Activated naive CD4-positive, alpha-beta T cell treated with anti-CD3 and anti-CD28 coated beads, Interleukin-2, amount 50 U/mL, for 72 hours (primary cell): Measurements from ENCODE around the gene DHH. TPM values are rescaled to one million over a fixed set of nuclear protein-coding genes. Genes with fewer than 3 reads are reported as not detected.
"Not testable (repeated sequence)": the region's sequence is repeated elsewhere in the genome, so short reads cannot be mapped to it uniquely, and the experiment has no call there.

Experiments
- ATAC-seq, 2 donors: fragments of 150-1000 bp; cut with Tn5 transposase; 2 replicates each; pipeline ENCODE4 v1.10.0; 2021; ENCODE audit warnings: mild to moderate bottlenecking in 2 of 2, moderate library complexity in 2 of 2
- DNase-seq, 2 donors: peaks; one replicate each; pipeline ENCODE4 v3.0.0; 2021 to 2022; ENCODE audit warnings: low spot score in 2 of 2
- H3K27ac Mint-ChIP-seq, 2 donors: one replicate each; pipeline ENCODE4 v1.8.0; 2022; ENCODE audit warnings: mild to moderate bottlenecking in 2 of 2, mixed read lengths in 2 of 2
- H3K36me3 Mint-ChIP-seq, 2 donors: one replicate each; pipeline ENCODE4 v1.8.0; 2022; ENCODE audit warnings: mixed read lengths in 2 of 2
- H3K9me3 Mint-ChIP-seq, 2 donors: one replicate each; pipeline ENCODE4 v1.8.0; 2022; ENCODE audit warnings: mixed read lengths in 2 of 2
- total RNA-seq, 2 donors: library from RNA; stranded (reverse); gene quantifications; one replicate each; pipeline ENCODE4 v1.2.3, GENCODE V29; 2022

DHH gene
- 1 to 10 TPM in 1 of 2 donors, under 1 TPM in 1; 0.19 to 1.0 TPM for total RNA-seq

DNA sequence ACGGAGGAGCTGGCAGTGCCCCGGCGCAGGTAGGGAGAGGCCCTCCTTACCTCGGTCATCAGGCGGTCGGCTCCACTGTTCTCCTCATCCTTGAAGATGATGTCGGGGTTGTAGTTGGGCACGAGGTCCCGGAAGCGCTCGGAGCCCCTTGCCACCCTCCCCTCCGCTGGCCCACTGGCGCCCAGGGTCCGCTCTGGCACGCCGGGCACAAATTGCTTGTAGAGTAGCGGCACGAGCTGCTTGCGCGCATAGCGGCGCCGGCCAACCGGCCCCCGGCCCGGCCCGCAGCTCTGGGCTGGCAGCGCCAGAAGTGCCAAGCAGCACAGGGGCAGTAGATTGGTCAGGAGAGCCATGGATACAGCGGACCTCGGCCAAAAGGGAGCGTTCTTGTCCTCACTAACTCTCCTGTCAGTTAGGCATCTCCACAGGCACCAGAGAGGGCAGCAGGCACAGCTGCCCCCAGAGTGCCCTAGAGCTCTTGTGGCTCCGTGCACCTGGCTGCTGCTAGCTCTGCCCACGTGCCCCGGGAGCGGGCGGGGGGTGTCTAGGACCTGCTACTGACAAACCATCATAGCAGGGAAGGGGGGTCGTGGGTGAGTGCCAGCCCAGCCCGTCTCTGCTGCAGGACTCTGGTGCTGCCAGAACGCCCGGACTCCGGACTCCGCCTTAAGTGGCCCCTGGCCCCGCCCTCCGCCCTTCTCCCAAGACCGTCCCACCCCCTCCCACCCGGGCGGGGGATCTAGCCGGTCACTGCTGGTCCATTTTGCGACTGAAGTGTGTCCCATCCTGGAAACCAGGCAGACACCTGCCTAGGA is at the start of gene DHH:
TSS of gene DHH (minus strand) at position 642 of the 815 bp plus-strand sequence. CDS start at position 353, 289 bp downstream.
- ATAC-seq (no peak), DNase-seq (no peak)
- Mint-ChIP-seq H3K36me3 (peaks cover 0 to 10% of the 10 kb centered on the region in 2 donors), H3K9me3 (no peaks in the 10 kb centered on the region), H3K27ac (peak within 1 kb of the TSS in 1 of 2 donors; percentile 5)

DNA sequence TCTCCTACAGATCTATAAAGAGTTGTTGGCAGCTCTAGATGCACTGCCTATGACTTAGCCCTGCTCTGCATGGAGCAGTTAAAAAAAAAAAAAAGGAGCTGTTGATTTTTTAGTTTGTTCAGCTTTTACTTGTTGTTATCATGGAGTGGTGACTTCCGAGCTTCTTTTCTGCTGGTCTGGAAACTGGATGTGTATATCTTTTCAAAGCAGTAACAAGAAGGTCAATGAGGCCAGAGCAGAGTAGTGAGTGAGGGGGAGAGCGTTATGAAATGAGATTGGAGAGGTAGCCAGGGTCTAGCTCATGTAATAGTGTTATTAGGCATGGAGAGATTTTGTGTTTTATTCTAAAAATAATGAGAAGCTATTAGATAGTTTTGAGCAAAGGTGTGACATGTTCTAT is 49.8 kb upstream of the DHH start:
- DNase-seq (no peak), ATAC-seq (no peak)
- Mint-ChIP-seq H3K27ac (no peak overlapping the region), H3K9me3 (no peaks in the 10 kb centered on the region), H3K36me3 (no peaks in the 10 kb centered on the region)

DNA sequence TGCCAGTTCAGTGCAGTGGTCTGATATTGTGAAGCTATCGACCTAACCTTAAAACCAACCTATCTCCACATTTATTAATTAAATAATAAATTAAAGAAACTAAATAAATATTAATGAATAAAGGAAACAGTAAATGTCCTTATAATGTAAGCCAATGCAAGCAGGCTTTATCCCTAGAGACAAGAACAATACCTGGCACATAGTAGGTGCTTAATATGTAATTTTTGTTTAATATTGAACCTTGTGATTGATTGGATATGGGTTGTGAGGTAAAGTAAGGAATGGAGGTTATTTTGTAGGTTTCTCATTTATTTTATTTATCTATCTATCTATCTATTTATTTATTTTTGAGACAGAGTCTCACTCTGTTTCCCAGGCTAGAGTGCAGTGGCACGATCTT is 44.4 kb upstream of the DHH start:
- Mint-ChIP-seq H3K27ac (no peak overlapping the region), H3K36me3 (no peaks in the 10 kb centered on the region), H3K9me3 (no peaks in the 10 kb centered on the region)
- DNase-seq (no peak), ATAC-seq (no peak)

DNA sequence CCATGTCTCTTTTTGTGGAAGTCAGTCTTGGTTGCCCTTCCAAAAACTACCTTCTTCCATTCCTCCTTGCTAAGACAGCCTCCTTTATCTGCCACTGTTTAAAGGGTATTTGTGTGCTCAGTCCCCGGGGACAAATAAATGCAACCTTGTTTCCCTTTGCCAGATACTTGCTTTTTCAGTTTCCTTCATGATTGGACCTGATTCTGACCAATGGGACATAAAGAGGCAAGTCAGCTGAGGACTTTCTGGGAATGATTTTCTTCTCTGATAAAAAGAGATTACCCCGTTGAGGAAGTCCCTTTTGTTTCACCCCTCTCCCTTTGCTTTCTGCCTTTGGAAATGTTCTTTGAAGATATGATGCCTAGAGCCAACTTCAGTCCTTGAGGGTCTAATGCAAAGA is 44.0 kb upstream of the DHH start:
- ATAC-seq (no peak), DNase-seq (no peak)
- H3K9me3 Mint-ChIP-seq: no peaks in the 10 kb centered on the region
- H3K36me3 Mint-ChIP-seq: no peaks in the 10 kb centered on the region
- H3K27ac Mint-ChIP-seq: no peak overlapping the region

DNA sequence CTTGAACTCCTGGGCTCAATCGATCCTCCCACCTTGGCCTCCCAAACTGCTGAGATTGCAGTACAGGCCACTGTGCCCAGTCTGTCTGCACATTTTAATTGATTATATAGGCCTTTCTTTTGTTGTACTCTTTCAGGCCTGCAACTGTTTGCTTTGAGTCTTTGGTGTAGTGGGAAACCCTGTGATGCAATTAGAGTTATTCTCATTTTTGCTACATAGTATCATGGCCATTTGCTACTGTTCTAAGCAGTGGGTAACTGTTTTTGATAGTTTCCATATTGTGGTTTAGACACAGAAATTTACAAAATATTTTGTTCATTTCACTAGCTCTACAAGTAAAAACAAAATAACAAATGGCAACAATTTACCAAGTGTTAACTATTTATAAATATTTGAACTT is 42.9 kb upstream of the DHH start:
- Mint-ChIP-seq H3K9me3 (no peaks in the 10 kb centered on the region), H3K27ac (no peak overlapping the region), H3K36me3 (no peaks in the 10 kb centered on the region)
- ATAC-seq (no peak), DNase-seq (no peak)

DNA sequence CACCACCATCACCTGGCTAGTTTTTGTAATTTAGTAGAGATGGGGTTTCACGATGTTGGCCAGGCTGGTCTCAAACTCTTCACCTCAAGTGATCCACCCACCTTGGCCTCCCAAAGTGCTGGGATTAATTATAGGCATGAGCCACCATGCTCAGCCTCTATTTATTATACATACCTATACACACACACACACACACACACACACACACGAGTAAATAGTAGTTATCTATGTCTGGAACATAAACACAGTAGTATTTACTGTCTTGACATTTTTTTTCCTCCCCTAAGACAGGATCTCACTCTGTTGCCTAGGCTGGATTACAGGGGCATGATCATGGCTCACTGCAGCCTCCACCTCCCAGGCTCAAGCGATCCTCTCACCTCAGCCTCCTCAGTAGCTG is 42.4 kb upstream of the DHH start:
- ATAC-seq, H3K36me3 Mint-ChIP-seq, H3K9me3 Mint-ChIP-seq, DNase-seq, H3K27ac Mint-ChIP-seq: not testable (repeated sequence)

DNA sequence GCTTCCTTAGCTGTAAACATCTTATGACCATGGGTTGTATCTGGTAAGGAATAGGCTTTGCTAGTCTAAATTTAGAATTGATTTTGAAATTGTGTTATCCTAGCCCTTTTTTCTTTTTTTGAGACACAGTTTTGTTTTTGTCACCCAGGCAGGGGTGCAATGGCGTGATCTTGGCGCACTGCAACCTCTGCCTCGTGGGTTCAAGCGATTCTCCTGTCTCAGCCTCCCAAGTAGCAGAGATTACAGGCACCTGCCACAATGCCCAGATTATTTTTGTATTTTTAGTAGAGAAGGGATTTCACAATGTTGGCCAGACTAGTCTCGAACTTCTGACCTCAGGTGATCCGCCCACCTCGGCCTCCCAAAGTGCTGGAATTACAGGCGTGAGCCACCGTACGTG is 39.0 kb upstream of the DHH start:
- Mint-ChIP-seq H3K9me3 (no peaks in the 10 kb centered on the region), H3K27ac (no peak overlapping the region), H3K36me3 (peaks cover 26 to 35% of the 10 kb centered on the region in 2 donors)
- no peak for DNase-seq
- no peak for ATAC-seq

DNA sequence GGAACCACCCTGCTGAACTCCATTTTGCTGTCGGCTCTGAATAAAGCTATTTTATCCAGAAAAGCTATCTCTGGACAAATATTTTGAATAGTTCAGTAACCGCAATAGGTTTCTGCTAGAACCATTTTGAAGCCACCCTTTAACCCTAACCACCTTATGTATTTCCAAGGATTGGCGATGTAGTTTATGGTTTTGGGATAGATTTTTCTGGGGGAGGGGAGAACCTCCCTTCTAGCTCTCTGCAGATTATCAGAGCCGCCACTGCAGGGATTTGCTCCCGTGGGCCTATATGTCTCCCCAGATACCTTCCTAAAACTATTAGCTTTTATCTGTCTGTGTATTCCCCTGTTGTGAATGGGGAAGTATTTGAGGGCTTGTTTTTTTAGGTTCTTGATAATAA is 38.4 kb upstream of the DHH start:
- ATAC-seq: no peak
- H3K9me3 Mint-ChIP-seq: no peaks in the 10 kb centered on the region
- DNase-seq: no peak

DNA sequence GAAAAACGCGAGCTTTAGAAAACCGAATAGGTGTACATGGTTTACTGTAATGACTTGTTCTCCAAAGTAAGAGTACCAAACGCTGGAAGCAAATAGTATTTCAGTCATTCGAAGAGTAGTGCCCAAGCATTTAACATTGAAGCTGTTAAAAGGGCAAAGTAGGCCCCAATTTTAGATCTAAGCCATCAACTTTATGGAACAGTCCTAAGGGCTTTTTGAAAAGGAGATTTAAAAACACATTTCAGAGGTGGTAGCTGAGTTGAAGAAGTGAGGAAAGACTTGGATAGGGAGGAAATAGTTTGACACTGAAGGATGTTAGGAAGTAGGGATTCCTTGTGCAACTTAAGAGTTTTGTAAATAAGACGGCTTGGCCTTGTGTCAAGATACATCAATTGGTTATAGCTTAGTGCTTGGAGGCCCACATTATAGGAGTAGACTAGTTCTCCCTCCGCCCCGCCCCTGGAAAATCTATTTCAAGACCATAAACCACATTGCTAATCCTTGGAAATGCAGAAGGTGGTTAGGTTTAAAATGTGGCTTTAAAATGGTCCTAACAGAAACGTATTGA is 37.4 kb upstream of the DHH start:
- peak overlapping the region; percentile 69 to 100 for H3K27ac Mint-ChIP-seq
- peaks cover 39 to 45% of the 10 kb centered on the region in 2 donors for H3K36me3 Mint-ChIP-seq
- H3K9me3 Mint-ChIP-seq: no peaks in the 10 kb centered on the region
- no peak for DNase-seq
- peak in 1 of 2 donors; percentile 2 for ATAC-seq

More for the DNA sequence above, 38.4 kb upstream of the DHH start:
- H3K36me3 Mint-ChIP-seq: peaks cover 29 to 40% of the 10 kb centered on the region in 2 donors
- no peak overlapping the region for H3K27ac Mint-ChIP-seq

DNA sequence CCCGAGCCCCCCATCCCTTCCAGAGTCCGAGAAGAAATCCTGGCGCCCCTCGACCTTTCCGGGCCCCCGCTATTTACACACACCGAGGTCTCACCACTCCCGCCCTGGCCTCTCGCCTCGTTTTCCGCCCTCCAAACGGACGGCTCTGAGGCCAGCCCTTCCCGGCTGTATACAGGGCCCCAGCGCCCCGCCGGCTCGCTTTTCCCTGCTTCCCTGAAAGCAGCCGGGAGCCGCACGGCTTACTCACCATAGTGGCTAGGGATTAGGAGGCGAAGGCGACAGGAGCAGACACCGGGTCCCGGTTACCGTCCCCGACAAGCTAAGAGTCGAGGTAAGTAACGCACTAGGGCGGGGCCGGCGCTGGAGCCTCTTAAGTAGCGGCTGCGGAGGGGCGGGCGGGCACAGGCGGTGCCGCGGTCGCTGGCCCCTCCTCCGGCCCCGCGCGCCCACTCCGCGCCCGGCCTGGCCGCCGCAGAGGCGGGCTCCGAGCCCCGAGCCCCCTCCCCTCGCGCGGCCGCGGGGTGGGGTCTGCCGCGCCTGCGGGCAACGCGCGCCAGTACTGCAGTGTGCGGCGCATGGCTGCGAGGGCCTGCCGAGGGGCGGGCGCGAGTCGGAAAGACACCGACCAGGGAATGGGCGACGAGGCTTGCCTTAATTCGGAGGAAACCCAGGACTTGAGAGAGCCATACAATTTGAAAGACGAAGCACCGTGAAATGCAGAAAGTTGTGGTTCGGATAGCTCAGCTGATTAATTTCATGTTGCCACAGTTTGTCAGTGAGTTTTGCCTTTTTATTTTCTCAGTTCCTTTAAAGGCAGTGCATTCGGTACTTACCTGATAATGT is 36.7 kb upstream of the DHH start, which contains the start of gene TUBA1B:
TSS of gene TUBA1B (minus strand) at position 345 of the 843 bp plus-strand sequence. CDS start at position 250, 95 bp downstream.
- Mint-ChIP-seq H3K36me3 (peaks cover 40 to 45% of the 10 kb centered on the region in 2 donors), H3K9me3 (no peaks in the 10 kb centered on the region), H3K27ac (peak within 1 kb of the TSS; percentile 99 to 100)
- DNase-seq: peak; percentile 92 to 95
- peak; percentile 78 to 81 for ATAC-seq

DNA sequence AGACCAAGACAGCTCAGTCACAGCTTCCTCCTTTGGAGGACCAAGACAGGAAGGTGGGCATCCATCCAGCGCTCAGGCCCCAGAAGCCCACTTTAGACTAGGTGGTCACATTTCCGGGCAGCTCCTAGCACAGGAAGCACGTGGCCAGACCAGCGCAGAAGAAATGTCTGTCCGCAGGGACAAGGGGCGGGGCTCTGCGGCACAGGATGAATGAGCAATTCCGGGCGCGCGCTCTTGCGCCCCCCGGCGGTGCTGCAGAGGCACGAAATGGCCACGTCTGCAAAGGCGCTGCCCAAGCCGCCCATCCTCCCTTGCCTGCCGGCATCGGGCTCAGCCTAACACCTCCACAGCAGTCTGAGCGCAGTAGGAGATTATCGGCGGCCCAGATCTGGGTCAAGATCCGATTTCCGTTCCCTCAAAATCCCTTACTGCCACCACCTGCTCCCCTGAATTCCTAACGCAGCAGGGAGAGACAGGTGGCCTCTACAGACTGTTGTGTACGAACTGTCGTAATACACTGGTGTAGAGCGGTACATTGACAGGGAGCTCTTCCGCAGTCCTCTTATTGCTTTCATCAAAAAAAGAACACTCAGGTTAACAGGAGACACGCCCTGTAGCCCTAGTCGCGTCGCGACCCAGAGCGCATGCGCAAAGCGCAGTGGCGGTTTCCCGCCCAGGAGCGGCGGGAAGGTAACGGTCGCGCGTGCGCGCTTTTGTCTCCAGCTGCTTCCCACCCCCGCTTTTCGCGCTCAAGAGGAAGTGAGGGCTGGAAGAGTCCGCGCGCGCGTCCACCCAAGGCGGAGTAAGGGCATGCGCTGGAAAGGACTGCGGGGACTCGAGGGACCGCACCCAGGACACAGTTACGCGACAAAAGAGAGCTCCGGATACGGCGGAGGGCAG is 35.8 kb upstream of the DHH start:
- Mint-ChIP-seq H3K27ac (peak overlapping the region; percentile 99 to 100), H3K9me3 (no peaks in the 10 kb centered on the region), H3K36me3 (peaks cover 40 to 45% of the 10 kb centered on the region in 2 donors)
- ATAC-seq (peak; percentile 62), DNase-seq (peak; percentile 91 to 94)

DNA sequence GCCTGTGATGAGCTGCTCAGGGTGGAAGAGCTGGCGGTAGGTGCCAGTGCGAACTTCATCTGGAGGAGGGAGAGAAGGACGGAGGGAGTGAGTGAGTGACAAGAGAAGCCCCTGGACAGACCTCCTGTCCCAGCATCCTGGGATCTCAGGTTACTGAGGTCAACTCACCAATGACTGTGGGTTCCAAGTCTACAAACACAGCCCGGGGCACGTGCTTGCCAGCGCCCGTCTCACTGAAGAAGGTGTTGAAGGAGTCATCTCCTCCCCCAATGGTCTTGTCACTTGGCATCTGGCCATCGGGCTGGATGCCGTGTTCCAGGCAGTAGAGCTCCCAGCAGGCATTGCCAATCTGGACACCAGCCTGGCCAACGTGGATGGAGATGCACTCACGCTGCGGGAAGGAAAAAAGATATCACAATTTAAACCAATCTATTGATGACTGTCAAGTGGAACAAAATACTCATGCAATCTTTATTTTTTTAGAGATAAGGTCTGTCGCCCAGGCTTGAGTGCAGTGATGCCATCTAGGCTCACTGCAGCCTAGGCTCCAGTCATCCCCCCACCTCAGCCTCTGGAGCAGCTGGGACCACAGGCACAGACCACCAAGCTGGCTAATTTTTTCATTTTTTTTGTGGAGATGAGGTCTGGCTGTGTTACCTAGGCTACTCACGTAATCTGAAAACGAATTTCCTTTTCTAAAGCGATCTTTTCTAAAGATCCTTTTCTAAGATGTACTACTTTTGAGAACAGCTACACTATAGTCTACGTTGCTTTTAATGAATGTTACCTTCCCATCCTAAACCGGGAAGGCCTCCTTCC is 34.9 kb upstream of the DHH start:
- Mint-ChIP-seq H3K36me3 (peaks cover 40 to 45% of the 10 kb centered on the region in 2 donors), H3K9me3 (no peaks in the 10 kb centered on the region), H3K27ac (peak overlapping the region; percentile 99 to 100)
- DNase-seq (peak in 1 of 2 donors; percentile 56), ATAC-seq (no peak)

DNA sequence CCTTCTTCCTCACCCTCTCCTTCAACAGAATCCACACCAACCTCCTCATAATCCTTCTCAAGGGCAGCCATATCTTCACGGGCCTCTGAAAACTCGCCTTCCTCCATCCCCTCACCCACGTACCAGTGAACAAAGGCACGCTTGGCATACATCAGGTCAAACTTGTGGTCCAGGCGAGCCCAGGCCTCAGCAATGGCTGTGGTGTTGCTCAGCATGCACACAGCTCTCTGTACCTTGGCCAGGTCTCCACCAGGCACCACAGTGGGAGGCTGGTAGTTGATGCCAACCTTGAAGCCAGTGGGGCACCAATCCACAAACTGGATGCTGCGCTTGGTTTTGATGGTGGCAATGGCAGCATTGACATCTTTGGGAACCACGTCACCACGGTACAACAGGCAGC is 33.4 kb upstream of the DHH start:
- H3K27ac Mint-ChIP-seq: peak overlapping the region; percentile 51 to 87
- peaks cover 40 to 45% of the 10 kb centered on the region in 2 donors for H3K36me3 Mint-ChIP-seq
- peak in 1 of 2 donors; percentile 18 for DNase-seq
- not testable (repeated sequence) for ATAC-seq, H3K9me3 Mint-ChIP-seq

DNA sequence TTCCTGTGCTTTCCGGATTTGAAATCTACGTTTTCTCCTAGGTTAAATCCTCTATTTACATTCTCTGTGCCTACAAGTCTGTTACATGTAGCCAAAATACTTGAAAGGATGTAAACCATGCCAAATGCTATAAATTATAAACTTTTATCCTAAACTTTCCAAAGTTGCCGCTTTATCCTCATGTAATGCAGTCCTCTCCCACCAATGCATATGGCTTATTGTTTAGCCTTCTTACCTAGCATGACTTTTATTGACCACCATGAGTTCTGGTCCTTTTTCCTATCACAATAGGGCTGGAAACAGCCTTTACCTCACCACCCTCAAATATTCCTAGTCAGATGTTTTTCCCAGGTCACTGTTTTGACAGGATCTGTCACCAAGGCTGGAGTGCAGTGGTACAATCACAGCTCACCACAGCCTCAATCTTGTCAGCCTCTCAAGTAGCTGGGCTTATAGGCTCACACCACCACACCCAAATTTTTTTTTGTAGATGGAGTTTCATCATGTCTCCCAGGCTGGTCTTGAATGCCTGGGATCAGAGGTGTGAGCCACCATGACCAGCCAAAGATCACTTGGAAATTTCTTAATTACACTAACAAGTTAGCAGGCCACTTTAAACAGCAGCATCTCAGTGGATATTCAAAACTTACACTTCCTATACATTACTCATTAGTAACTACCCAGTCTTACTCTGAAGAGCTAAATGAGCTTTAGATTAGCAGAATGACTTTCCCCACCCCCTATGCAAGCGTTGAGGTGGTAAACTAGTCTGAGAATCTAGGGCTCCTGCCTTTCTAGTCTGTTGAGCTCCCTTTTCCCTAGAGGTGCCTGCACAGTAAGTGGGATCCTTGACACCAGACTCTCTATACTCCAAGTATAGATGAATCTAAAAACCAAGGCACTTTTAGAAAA is 32.5 kb upstream of the DHH start:
- no peak for ATAC-seq
- H3K9me3 Mint-ChIP-seq: no peaks in the 10 kb centered on the region
- peak overlapping the region; percentile 51 to 87 for H3K27ac Mint-ChIP-seq
- peaks cover 40 to 44% of the 10 kb centered on the region in 2 donors for H3K36me3 Mint-ChIP-seq
- DNase-seq: peak in 1 of 2 donors; percentile 14
